HUES6 (cell line): Measurements from ENCODE around the gene GALNT1.

Source experiments
- H3K27ac ChIP-seq: 2 replicates; pipeline ENCODE4 v1.7.0; 2013; ENCODE audit warnings: low read depth, mild to moderate bottlenecking, low read length, inconsistent platforms
- H3K27me3 ChIP-seq: 2 replicates; pipeline ENCODE4 v1.6.1; 2013; ENCODE audit warnings: low read length; ENCODE audit not compliant: control insufficient read depth, insufficient read depth
- H3K36me3 ChIP-seq: 2 replicates; pipeline ENCODE4 v1.6.1; 2013; ENCODE audit warnings: low read length; ENCODE audit not compliant: control insufficient read depth, insufficient read depth
- H3K4me1 ChIP-seq: 2 replicates; pipeline ENCODE4 v1.6.1; 2013; ENCODE audit warnings: low read length; ENCODE audit not compliant: control insufficient read depth, insufficient read depth
- H3K4me3 ChIP-seq: 2 replicates; pipeline ENCODE4 v1.5.1; 2013; ENCODE audit warnings: low read depth, low read length
- H3K9ac ChIP-seq: one replicate; pipeline ENCODE4 v1.6.1; 2013; ENCODE audit warnings: mild to moderate bottlenecking, low read length
- H3K9me3 ChIP-seq: 2 replicates; pipeline ENCODE4 v1.6.1; 2013; ENCODE audit warnings: low read depth, low read length; ENCODE audit not compliant: control insufficient read depth, insufficient read depth

GALNT1 gene

DNA sequence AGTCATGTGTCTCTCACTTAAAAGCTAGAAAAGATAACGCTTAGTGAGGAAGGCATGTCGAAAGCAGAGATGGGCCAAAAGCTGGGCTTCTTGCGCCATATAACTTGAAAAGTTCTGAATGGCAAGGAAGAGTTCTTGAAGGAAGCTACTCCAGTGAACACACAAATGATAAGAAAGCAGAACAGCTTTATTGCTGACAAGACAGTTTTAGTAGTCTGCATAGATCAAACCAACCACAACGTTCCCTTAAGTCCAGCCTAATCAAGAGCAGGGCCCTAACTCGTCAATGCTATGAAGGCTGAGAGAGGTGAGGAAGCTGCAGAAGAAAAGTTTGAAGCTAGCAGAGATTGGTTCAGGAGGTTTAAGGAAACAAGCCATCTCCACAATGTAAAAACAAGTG, 55.7 kb downstream of the GALNT1 start:
- H3K27me3 ChIP-seq = no peaks in the 10 kb centered on the region
- peaks cover 4% of the 10 kb centered on the region; the same call in 1 of the 2 replicates for H3K4me1 ChIP-seq
- H3K9me3 ChIP-seq = peaks cover 14% of the 10 kb centered on the region
- no peak overlapping the region for H3K9ac ChIP-seq
- H3K4me3 ChIP-seq = no peak overlapping the region
- no peak overlapping the region for H3K27ac ChIP-seq
- peaks cover 5% of the 10 kb centered on the region; the same call in 1 of the 2 replicates for H3K36me3 ChIP-seq

DNA sequence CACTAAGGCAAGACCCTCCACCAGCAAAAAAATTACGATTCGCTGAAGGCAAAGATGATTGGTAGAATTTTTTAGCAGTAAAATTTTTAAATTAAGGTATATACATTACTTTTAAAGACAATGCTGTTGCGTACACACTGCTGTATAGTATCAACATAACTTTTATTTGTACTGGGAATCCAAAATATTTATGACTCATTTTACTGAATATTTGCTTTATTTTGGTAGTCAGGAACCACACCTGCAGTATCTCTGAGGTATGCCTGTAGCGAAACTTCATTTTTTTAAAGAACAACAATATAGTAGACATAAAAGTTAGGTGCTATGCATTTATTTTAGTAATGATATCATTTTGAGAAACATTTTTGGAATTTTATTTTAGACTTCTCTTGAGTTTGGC, 57.8 kb downstream of the GALNT1 start:
- no peak overlapping the region for H3K27ac ChIP-seq
- H3K4me3 ChIP-seq = no peak overlapping the region
- peaks cover 14% of the 10 kb centered on the region for H3K9me3 ChIP-seq
- no peak overlapping the region for H3K9ac ChIP-seq
- peaks cover 4% of the 10 kb centered on the region; the same call in 1 of the 2 replicates for H3K4me1 ChIP-seq
- H3K27me3 ChIP-seq = no peaks in the 10 kb centered on the region
- peaks cover 5% of the 10 kb centered on the region; the same call in 1 of the 2 replicates for H3K36me3 ChIP-seq

DNA sequence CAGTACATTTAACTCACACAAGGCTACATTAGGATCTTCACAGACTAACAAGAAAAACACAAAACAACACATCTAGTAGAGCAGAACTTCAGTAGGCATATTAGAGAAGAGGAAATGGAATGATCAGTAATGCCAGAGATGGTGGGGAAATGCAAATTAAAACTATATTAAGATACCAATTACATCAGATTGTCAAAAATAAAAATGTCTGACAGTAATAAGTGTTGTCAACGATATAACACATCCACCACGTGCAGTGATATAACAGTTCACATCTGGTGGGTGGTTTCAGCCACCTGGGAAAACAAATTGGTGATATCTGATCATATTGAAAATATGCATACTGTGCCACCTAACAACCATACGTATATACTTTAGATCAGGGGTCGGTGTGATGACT, 59.9 kb downstream of the GALNT1 start:
- Histone ChIP-seq H3K36me3 (peaks cover 10% of the 10 kb centered on the region), H3K4me3 (no peak overlapping the region), H3K27me3 (no peaks in the 10 kb centered on the region), H3K4me1 (no peaks in the 10 kb centered on the region), H3K27ac (no peak overlapping the region), H3K9me3 (peaks cover 18% of the 10 kb centered on the region), H3K9ac (no peak overlapping the region)

DNA sequence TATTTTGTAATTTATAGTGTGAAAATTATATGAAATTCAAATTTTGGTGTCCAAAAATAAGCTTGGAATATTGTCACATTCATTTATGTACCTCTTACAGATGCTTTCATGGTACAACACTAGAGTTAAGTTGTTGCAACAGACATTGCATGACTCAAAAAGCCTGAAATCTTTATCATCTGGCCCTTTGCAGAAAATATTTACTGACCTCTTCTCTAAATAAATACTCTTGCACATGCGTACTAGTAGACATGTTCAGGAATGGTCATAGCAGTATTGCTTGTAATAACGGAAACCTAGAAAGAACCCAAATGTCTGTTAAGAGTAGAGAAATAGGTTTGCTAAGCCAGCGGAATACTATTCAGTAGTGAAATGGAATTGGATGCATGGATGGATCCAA, 60.4 kb downstream of the GALNT1 start:
- H3K9me3 ChIP-seq = peaks cover 19% of the 10 kb centered on the region
- H3K27ac ChIP-seq = no peak overlapping the region
- H3K27me3 ChIP-seq = no peaks in the 10 kb centered on the region
- no peak overlapping the region for H3K9ac ChIP-seq
- H3K4me3 ChIP-seq = no peak overlapping the region
- H3K36me3 ChIP-seq = peaks cover 11% of the 10 kb centered on the region
- no peaks in the 10 kb centered on the region for H3K4me1 ChIP-seq

DNA sequence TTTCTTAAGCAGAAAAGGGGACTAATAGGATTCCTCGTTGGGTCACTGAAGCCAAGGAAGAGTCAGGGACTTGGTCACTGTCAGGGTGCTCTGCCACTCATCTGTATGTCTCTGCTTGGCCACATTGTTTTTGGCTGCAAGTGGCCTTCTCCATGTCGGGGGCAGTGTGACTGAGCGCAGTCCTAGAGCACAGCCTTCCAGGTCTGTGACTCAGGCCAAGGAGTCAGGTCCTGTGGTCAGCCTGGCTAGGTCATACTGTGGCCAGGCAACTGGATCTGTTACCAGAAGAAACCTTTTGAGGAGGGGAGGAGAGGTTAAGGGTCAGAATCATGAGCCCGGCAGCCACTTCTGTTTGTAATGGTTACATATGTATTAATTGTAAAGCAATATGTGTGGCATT, 61.3 kb downstream of the GALNT1 start:
- Histone ChIP-seq H3K4me3 (no peak overlapping the region), H3K4me1 (no peaks in the 10 kb centered on the region), H3K27me3 (no peaks in the 10 kb centered on the region), H3K9ac (no peak overlapping the region), H3K27ac (no peak overlapping the region), H3K9me3 (peaks cover 14% of the 10 kb centered on the region), H3K36me3 (peaks cover 6% of the 10 kb centered on the region)

DNA sequence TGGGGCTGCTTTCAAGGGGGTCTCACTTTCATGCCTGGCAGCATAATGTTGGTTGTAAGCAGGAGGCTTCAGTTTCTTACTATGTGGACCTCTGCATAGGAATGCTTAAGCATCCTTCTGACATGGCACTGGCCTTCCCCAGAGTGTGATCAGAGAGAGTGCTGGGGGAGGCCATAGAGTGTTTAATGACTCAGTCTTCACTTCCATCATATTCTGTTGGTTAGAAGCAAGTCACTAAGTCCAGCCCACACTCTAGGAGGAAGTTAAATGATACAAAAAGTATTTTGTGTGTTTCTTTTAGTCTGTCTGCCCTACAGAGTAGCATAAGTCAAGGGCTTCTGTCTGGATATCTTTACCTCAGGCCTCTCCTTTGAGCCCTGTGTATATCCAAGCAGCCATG, 64.9 kb downstream of the GALNT1 start:
- Histone ChIP-seq H3K4me3 (no peak overlapping the region), H3K4me1 (no peaks in the 10 kb centered on the region), H3K27ac (no peak overlapping the region), H3K9ac (no peak overlapping the region), H3K9me3 (peaks cover 34% of the 10 kb centered on the region), H3K27me3 (no peaks in the 10 kb centered on the region), H3K36me3 (peaks cover 6% of the 10 kb centered on the region)

DNA sequence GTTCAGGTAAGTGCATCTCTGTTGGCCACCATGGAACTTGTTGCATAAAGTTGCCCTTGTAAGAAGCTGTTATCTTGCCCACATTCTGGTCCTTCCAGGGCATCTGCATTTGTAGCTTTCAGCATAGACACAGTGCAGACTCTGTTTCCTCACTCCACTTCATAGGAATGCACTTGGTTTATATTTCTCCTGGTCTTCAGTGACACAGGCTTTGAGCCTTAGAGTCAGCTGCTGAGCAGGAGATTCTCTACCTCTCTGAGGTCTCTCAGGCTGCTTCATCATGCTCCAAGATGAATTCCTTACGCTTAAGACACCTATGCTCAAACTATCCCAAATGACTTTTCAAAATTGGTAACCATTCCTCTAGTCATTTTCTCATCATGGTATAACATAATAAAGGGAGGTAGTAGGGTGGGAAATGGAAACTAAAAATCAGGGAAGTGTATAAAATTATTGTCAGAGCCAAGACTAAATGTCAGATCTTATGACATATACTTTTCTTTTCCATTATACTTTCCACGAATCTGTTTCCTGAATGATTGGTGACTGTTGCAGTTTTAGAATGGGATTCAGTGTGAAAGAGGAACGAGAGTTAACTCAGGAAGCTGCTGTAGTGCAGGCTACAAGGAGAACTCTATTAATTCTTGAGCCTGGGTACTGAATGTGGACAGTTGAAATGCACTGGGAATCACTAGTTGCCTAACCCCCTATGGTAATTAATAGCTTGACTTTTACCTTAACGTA, 72.0 kb downstream of the GALNT1 start:
- H3K4me3 ChIP-seq = no peak overlapping the region
- no peaks in the 10 kb centered on the region for H3K27me3 ChIP-seq
- H3K9ac ChIP-seq = no peak overlapping the region
- peaks cover 17% of the 10 kb centered on the region for H3K9me3 ChIP-seq
- no peaks in the 10 kb centered on the region for H3K4me1 ChIP-seq
- H3K36me3 ChIP-seq = peaks cover 5% of the 10 kb centered on the region; the same call in 1 of the 2 replicates
- no peak overlapping the region for H3K27ac ChIP-seq

DNA sequence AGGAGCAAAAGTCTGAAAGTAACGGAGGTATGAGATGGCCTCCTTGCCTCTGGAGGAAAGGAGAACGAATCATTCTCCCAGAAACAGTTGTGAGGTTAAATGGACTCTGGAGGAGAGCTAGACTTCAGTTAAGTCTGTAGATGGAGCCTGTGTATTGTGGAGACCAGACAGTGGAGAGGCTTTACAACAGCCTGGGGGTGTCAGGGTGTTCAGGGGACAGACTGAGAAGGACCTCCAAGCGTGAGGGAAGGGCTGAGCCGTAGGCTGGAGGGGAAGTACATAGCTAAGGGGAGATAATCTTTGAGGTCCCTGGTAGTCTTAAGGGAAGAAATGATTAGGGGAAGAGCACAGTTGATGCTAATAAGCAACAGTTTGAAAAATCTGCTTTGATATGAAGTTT, 76.6 kb downstream of the GALNT1 start:
- H3K27ac ChIP-seq = no peak overlapping the region
- H3K9me3 ChIP-seq = no peaks in the 10 kb centered on the region
- no peak overlapping the region for H3K4me3 ChIP-seq
- peaks cover 25% of the 10 kb centered on the region for H3K4me1 ChIP-seq
- H3K36me3 ChIP-seq = peaks cover 5% of the 10 kb centered on the region; the same call in 1 of the 2 replicates
- no peak overlapping the region for H3K9ac ChIP-seq
- no peaks in the 10 kb centered on the region for H3K27me3 ChIP-seq

DNA sequence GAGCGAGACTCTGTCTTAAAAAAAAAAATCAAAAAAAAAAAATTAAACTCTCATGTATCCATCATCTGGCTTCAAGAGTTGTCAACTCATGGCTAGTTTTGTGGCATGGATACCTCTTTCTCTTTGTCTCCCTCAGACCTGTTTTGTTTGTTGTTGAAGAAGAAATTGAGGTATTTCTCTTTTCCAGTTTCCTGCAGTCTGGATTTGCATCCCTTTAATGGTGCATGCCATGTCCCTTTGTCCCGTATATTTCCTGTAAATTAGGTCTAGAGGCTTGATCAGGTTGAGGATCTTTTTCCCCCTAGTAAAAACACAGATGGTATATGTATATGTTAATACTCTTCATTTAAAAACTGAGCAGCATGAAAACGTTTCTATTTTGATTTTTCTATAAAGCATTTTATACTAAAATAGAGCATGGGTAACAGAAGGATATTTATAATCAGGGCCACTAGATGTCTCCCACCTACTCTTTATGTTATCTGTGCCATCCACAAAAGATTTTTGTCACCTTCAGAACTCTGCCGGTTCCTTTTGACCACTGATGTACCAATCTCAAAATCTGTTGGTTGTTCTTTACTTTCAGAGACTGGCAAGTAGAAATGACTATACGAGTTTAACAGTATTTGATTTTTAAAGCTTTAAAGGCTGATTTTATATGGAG, 80.1 kb downstream of the GALNT1 start:
- peaks cover 23% of the 10 kb centered on the region for H3K36me3 ChIP-seq
- H3K27me3 ChIP-seq = no peaks in the 10 kb centered on the region

DNA sequence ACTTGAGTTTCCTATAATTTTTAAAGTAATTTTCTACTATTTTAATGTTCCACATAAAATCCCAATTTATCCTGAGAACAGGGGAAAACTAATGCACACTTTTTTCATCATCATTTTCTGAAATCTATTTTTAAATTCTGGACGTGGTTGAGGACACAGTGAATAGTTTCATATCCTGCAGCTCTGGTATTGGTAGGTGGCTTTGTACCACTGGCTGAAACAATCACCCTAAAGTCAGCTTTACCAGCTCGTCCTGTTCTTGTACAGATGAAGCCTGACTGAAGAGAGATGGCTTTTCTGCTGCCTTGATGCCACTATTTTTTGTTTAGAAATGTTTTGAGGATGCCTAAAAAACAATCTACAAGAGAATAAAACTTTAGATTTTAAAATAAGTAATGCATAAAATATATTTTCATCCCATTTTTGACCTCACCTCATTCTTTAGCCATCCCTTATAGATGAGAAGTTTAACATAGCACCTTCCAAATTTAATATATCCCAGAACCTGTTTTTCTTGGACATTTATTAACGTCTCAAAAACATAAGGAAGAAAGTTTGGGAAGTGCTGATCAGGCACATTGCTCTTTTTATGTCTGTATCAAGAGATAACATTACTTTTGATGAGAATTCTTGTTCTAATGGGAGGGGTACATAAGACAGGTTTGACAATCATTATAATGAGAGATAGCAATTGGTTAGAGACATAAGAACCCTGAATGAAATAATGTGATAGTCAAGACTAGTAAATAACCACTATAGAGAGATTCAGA, 80.9 kb downstream of the GALNT1 start:
- Histone ChIP-seq H3K9me3 (0 out of 2 replicates have a peak, but pooled peaks cover 6% of the 10 kb centered on the region), H3K27ac (no peak overlapping the region), H3K9ac (no peak overlapping the region), H3K4me1 (peaks cover 26% of the 10 kb centered on the region), H3K27me3 (no peaks in the 10 kb centered on the region), H3K4me3 (no peak overlapping the region), H3K36me3 (peaks cover 31% of the 10 kb centered on the region)

More for the DNA sequence above, 80.1 kb downstream of the GALNT1 start:
- 0 out of 2 replicates have a peak, but pooled peaks cover under 1% of the 10 kb centered on the region for H3K9me3 ChIP-seq
- H3K4me3 ChIP-seq = no peak overlapping the region
- no peak overlapping the region for H3K27ac ChIP-seq
- peaks cover 26% of the 10 kb centered on the region for H3K4me1 ChIP-seq
- no peak overlapping the region for H3K9ac ChIP-seq
